Stimulated activated CD8-positive, alpha-beta memory T cell treated with anti-CD3 and anti-CD28 coated beads, Interleukin-4, amount 100 ng/mL, for 1 hour (primary cell): ENCODE data around the gene BMP5.

ENCODE experiments used
- DNase-seq, 2 donors: peaks; one replicate each; pipeline ENCODE4 v3.0.0-alpha.2; 2020; ENCODE audit warnings: low read depth in 2 of 2, low spot score in 1 of 2

BMP5 gene

GRCh38 chr6:55726144-55726543 lies 149.2 kb downstream of the BMP5 start:
- no peak for DNase-seq

GRCh38 chr6:55714831-55715230 lies 160.6 kb downstream of the BMP5 start:
- DNase-seq: no peak

- no peak for DNase-seq
Measured at GRCh38 chr6:55713436-55713835, 162.0 kb downstream of the BMP5 start.

- no peak for DNase-seq
Measured at GRCh38 chr6:55708711-55709110, 166.7 kb downstream of the BMP5 start.

- no peak for DNase-seq
Measured at GRCh38 chr6:55705451-55706440, 169.6 kb downstream of the BMP5 start.

GRCh38 chr6:55704421-55704820 lies 171.0 kb downstream of the BMP5 start:
- DNase-seq: no peak
